OCI-LY7 (cell line): ENCODE results near the gene BRD1.

Experiments used
- CTCF ChIP-seq: fragments of 200-600 bp; sonication (generic); conservative IDR thresholded peaks from 2 replicates; pipeline ENCODE4 v1.5.1; 2014; ENCODE audit warnings: mild to moderate bottlenecking, antibody characterized with exemption, low read length, moderate library complexity, mixed read lengths
- EZH2phosphoT487 ChIP-seq: fragments of 200-600 bp; sonication (generic); IDR thresholded peaks from 2 replicates; pipeline ENCODE4 v1.6.1; 2018; ENCODE audit warnings: low read depth, borderline replicate concordance, mild to moderate bottlenecking, mixed run types, antibody characterized with exemption, low read length, moderate library complexity, mixed read lengths

- no peak for TF ChIP-seq CTCF
- no peak for TF ChIP-seq EZH2phosphoT487
Observed at GRCh38 chr22:49733631-49734030, 94.0 kb downstream of the BRD1 start.
